ENCODE results near the gene USF1. TPM values are rescaled to one million over a fixed set of nuclear protein-coding genes. Genes with fewer than 3 reads are reported as not detected.
A peak's percentile ranks its signal among the peaks of the same experiment; 100 is the strongest.

The USF1 gene
- total and polyA plus RNA-seq, 9 of the 15 experiments (the other 6 are each of a cell fraction or from before 2014, with no cell fraction given) = 7.4 to 60.2 (median 54.2) TPM

- TF ChIP-seq HBP1 (CRISPR knock-in tag; IDR thresholded peaks at IDR 0.05) = peak; percentile 69; the same call in 1 of the 2 replicates
- no peak; the same call in 1 of the 2 replicates for TF ChIP-seq BCOR (IDR thresholded peaks at IDR 0.05)
- no peak for TF ChIP-seq CBX8 (IDR thresholded peaks at IDR 0.05; ENCODE audit: borderline replicate concordance, extremely low read depth, low read depth, low read length, poor library complexity, severe bottlenecking)
- no peak for TF ChIP-seq RBM39 (optimal IDR thresholded peaks at IDR 0.05; ENCODE audit: low read depth, low read length)
- TF ChIP-seq ZBTB49 (CRISPR knock-in tag; IDR thresholded peaks at IDR 0.05; ENCODE audit: borderline replicate concordance) = no peak
- TF ChIP-seq ZNF431 (CRISPR knock-in tag; IDR thresholded peaks at IDR 0.05) = no peak
- peak; percentile 93 for TF ChIP-seq TEAD4 (IDR thresholded peaks at IDR 0.05; ENCODE audit: low read length)
- no peak for TF ChIP-seq TEAD4 (CRISPR knock-in tag; IDR thresholded peaks at IDR 0.05; ENCODE audit: borderline replicate concordance)
- TF ChIP-seq ARID3B (CRISPR knock-in tag; IDR thresholded peaks at IDR 0.05; ENCODE audit: borderline replicate concordance) = no peak
- TF ChIP-seq PTRF (tag; IDR thresholded peaks at IDR 0.05) = no peak
- no peak for TF ChIP-seq ZKSCAN1 (IDR thresholded peaks at IDR 0.05; ENCODE audit: low read depth, low read length)
- no peak for TF ChIP-seq U2AF2 (optimal IDR thresholded peaks at IDR 0.05; ENCODE audit: low read depth, low read length)
- no peak for TF ChIP-seq KAT7 (CRISPR knock-in tag; IDR thresholded peaks at IDR 0.05; ENCODE audit: borderline replicate concordance)
- TF ChIP-seq MIER1 (IDR thresholded peaks at IDR 0.05; ENCODE audit: low read depth) = no peak; the same call in 1 of the 2 replicates
- peak; percentile 46 for TF ChIP-seq NR2C1 (IDR thresholded peaks at IDR 0.05)
- TF ChIP-seq NR2C1 (tag; IDR thresholded peaks at IDR 0.05) = peak; percentile 56; the same call in 1 of the 2 replicates
- no peak for TF ChIP-seq IRF2 (CRISPR knock-in tag; IDR thresholded peaks at IDR 0.05)
- no peak for TF ChIP-seq RFX5 (IDR thresholded peaks at IDR 0.05; ENCODE audit: low read depth, low read length)
- peak; percentile 58 to 81 for TF ChIP-seq MNT (conservative IDR thresholded peaks at IDR 0.05)
- no peak for TF ChIP-seq TRIM28 (IDR thresholded peaks at IDR 0.05)
- peak; percentile 79; the same call in 1 of the 2 replicates for TF ChIP-seq ZBTB1 (CRISPR knock-in tag; IDR thresholded peaks at IDR 0.05; ENCODE audit: borderline replicate concordance, low read depth)
Observed at GRCh38 chr1:161013488-161014230, 32.1 kb downstream of the USF1 start (continued).
